HepG2 (cell line): ENCODE data around the gene ZNF48. TPM values are rescaled to one million over a fixed set of nuclear protein-coding genes. Genes with fewer than 3 reads are reported as not detected.

Source experiments
- AGO2 ChIP-seq: fragments of 200-400 bp; formaldehyde crosslinking; optimal IDR thresholded peaks from 2 replicates; pipeline ENCODE3; 2017; ENCODE audit warnings: mild to moderate bottlenecking, low read depth, low read length, moderate library complexity
- AKAP8 ChIP-seq: sonication (generic); formaldehyde crosslinking; IDR thresholded peaks from 2 replicates; pipeline ENCODE4 v1.5.1; 2020; ENCODE audit warnings: mild to moderate bottlenecking, missing genetic modification reagents
- ARNT2 ChIP-seq: sonication (generic); formaldehyde crosslinking; IDR thresholded peaks from 2 replicates; pipeline ENCODE4 v1.8.0; 2022; ENCODE audit warnings: mild to moderate bottlenecking, low read depth, missing genetic modification reagents, moderate library complexity
- FOXC1 ChIP-seq: sonication (generic); formaldehyde crosslinking; IDR thresholded peaks from 2 replicates; pipeline ENCODE4 v1.8.0; 2022; ENCODE audit warnings: mild to moderate bottlenecking, missing genetic modification reagents, borderline replicate concordance
- GTF3A ChIP-seq: sonication (generic); formaldehyde crosslinking; conservative IDR thresholded peaks from 2 replicates; pipeline ENCODE4 v1.4.0; 2020; ENCODE audit warnings: mild to moderate bottlenecking, missing genetic modification reagents
- NONO ChIP-seq, 2 experiments: fragments of 450-650 bp in 1 of 2; sonication (generic) in 1 of 2; formaldehyde crosslinking in 1 of 2; IDR thresholded peaks in 1 of 2; conservative IDR thresholded peaks in 1 of 2; 2 replicates each; pipeline versions ENCODE4 v1.6.1 to v1.8.0; 2017 to 2022; ENCODE audit warnings: mild to moderate bottlenecking in 1 of 2, missing genetic modification reagents in 1 of 2, moderate library complexity in 1 of 2
- NR2F2 ChIP-seq: IDR thresholded peaks from 2 replicates; pipeline ENCODE4 v1.6.1; 2012; ENCODE audit warnings: low read depth, inconsistent platforms, borderline replicate concordance
- POLR2AphosphoS5 ChIP-seq: IDR thresholded peaks from 2 replicates; pipeline ENCODE4 v1.6.1; 2012; ENCODE audit warnings: low read depth, low read length
- POLR2G ChIP-seq: fragments of 200-400 bp; formaldehyde crosslinking; IDR thresholded peaks from 2 replicates; pipeline ENCODE4 v1.6.1; 2018; ENCODE audit warnings: mild to moderate bottlenecking, low read depth, low read length, moderate library complexity
- PRPF4 ChIP-seq: fragments of 200-400 bp; formaldehyde crosslinking; IDR thresholded peaks from 2 replicates; pipeline ENCODE4 v1.6.1; 2016; ENCODE audit warnings: low read length, low read depth; ENCODE audit not compliant: poor library complexity, severe bottlenecking
- TBX3 ChIP-seq: fragments of 450-650 bp; IDR thresholded peaks from 2 replicates; pipeline ENCODE4 v1.6.1; 2017; ENCODE audit warnings: antibody characterized with exemption, mild to moderate bottlenecking, inconsistent platforms, borderline replicate concordance
- XRCC5 ChIP-seq: fragments of 200-400 bp; formaldehyde crosslinking; optimal IDR thresholded peaks from 2 replicates; pipeline ENCODE3; 2017; ENCODE audit warnings: mild to moderate bottlenecking, low read length
- ZFP82 ChIP-seq: sonication (generic); formaldehyde crosslinking; IDR thresholded peaks from 2 replicates; pipeline ENCODE4 v1.5.1; 2020; ENCODE audit warnings: mild to moderate bottlenecking, missing genetic modification reagents, borderline replicate concordance
- ZSCAN12 ChIP-seq: sonication (generic); formaldehyde crosslinking; IDR thresholded peaks from 2 replicates; pipeline ENCODE4 v1.9.0; 2021; ENCODE audit warnings: mild to moderate bottlenecking, missing genetic modification reagents
- polyA plus RNA-seq, 8 experiments: library from polyadenylated mRNA; depleted of rRNA in 3 of 8; stranded (reverse) in 7 of 8; unstranded in 1 of 8; fragments of >200 nt; fragmentation: Illumina TruSeq in 4 of 8; extraction: Trizol in 4 of 8; gene quantifications; 2 replicates each; pipeline versions ENCODE4 v1.2.1 to v1.2.3, GENCODE V29; 2011 to 2016; ENCODE audit warnings: low read depth in 4 of 8, missing spikeins in 1 of 8, mixed read lengths in 1 of 8; ENCODE audit not compliant: insufficient read depth in 1 of 8
- total RNA-seq, 5 experiments: library from RNA; depleted of rRNA; stranded (reverse); fragments of >200 nt; fragmentation: Illumina TruSeq; extraction: Trizol; gene quantifications; 2 replicates each; pipeline ENCODE4 v1.2.3, GENCODE V29; 2016; ENCODE audit warnings: low read depth in 1 of 5
- TF ChIP-seq, protein P1 (sequence below): sonication (generic); formaldehyde crosslinking; IDR thresholded peaks from 2 replicates; pipeline ENCODE4 v1.4.0; 2020; ENCODE audit warnings: missing genetic modification reagents, borderline replicate concordance
- TF ChIP-seq, protein P2 (sequence below): sonication (generic); formaldehyde crosslinking; conservative IDR thresholded peaks from 2 replicates; pipeline ENCODE4 v1.8.0; 2022; ENCODE audit warnings: mild to moderate bottlenecking, moderate library complexity, missing genetic modification reagents

The ZNF48 gene
- total and polyA plus RNA-seq, 2 of the 13 experiments (the other 11 are each of a cell fraction or from before 2014, with no cell fraction given) = 9.9 to 12.3 TPM

- TF ChIP-seq, protein P1, sequence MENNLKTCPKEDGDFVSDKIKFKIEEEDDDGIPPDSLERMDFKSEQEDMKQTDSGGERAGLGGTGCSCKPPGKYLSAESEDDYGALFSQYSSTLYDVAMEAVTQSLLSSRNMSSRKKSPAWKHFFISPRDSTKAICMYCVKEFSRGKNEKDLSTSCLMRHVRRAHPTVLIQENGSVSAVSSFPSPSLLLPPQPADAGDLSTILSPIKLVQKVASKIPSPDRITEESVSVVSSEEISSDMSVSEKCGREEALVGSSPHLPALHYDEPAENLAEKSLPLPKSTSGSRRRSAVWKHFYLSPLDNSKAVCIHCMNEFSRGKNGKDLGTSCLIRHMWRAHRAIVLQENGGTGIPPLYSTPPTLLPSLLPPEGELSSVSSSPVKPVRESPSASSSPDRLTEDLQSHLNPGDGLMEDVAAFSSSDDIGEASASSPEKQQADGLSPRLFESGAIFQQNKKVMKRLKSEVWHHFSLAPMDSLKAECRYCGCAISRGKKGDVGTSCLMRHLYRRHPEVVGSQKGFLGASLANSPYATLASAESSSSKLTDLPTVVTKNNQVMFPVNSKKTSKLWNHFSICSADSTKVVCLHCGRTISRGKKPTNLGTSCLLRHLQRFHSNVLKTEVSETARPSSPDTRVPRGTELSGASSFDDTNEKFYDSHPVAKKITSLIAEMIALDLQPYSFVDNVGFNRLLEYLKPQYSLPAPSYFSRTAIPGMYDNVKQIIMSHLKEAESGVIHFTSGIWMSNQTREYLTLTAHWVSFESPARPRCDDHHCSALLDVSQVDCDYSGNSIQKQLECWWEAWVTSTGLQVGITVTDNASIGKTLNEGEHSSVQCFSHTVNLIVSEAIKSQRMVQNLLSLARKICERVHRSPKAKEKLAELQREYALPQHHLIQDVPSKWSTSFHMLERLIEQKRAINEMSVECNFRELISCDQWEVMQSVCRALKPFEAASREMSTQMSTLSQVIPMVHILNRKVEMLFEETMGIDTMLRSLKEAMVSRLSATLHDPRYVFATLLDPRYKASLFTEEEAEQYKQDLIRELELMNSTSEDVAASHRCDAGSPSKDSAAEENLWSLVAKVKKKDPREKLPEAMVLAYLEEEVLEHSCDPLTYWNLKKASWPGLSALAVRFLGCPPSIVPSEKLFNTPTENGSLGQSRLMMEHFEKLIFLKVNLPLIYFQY (CRISPR knock-in tag) = 0 out of 2 replicates have a peak, but pooled peaks have one; percentile 2
- no peak for TF ChIP-seq ZFP82 (CRISPR knock-in tag)
- TF ChIP-seq NONO (IDR thresholded peaks at IDR 0.05) = no peak
- peak; percentile 43; the same call in 1 of the 2 replicates for TF ChIP-seq NONO (CRISPR knock-in tag; conservative IDR thresholded peaks at IDR 0.05)
- TF ChIP-seq NR2F2 = no peak
- TF ChIP-seq XRCC5 = peak; percentile 32
- no peak for TF ChIP-seq ARNT2
- TF ChIP-seq FOXC1 (CRISPR knock-in tag) = 0 out of 2 replicates have a peak, but pooled peaks have one; percentile 60
- TF ChIP-seq AKAP8 (CRISPR knock-in tag) = peak; percentile 52; the same call in 1 of the 2 replicates
- 0 out of 2 replicates have a peak, but pooled peaks have one; percentile 17 for TF ChIP-seq GTF3A (CRISPR knock-in tag)
- no peak for TF ChIP-seq TBX3
- TF ChIP-seq, protein P2, sequence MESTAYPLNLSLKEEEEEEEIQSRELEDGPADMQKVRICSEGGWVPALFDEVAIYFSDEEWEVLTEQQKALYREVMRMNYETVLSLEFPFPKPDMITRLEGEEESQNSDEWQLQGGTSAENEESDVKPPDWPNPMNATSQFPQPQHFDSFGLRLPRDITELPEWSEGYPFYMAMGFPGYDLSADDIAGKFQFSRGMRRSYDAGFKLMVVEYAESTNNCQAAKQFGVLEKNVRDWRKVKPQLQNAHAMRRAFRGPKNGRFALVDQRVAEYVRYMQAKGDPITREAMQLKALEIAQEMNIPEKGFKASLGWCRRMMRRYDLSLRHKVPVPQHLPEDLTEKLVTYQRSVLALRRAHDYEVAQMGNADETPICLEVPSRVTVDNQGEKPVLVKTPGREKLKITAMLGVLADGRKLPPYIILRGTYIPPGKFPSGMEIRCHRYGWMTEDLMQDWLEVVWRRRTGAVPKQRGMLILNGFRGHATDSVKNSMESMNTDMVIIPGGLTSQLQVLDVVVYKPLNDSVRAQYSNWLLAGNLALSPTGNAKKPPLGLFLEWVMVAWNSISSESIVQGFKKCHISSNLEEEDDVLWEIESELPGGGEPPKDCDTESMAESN (CRISPR knock-in tag) = 0 out of 2 replicates have a peak, but pooled peaks have one; percentile 34
- peak; percentile 15 for TF ChIP-seq POLR2G
- TF ChIP-seq AGO2 = peak; percentile 74
- TF ChIP-seq POLR2AphosphoS5 = 0 out of 2 replicates have a peak, but pooled peaks have one; percentile 9
- no peak for TF ChIP-seq PRPF4
- no peak for TF ChIP-seq ZSCAN12 (CRISPR knock-in tag)
Measured at GRCh38 chr16:30351586-30352419, 43.4 kb upstream of the ZNF48 start (continued).
